Activated naive CD8-positive, alpha-beta T cell treated with anti-CD3 and anti-CD28 coated beads, Interleukin-2, amount 10 ng/mL, durations not matched to agents 7 days and 5 days (primary cell): ENCODE results near the gene RUVBL1. TPM values are rescaled to one million over a fixed set of nuclear protein-coding genes. Genes with fewer than 3 reads are reported as not detected.

Experiments
- ATAC-seq: fragments of 150-1000 bp; cut with Tn5 transposase; one replicate; pipeline ENCODE4 v1.10.0; 2021; ENCODE audit warnings: low read depth, moderate library complexity
- POLR2A ChIA-PET: fragments of 350-600 bp; sonication (Branson Sonifier 250); formaldehyde crosslinking; loops from one replicate; lab custom pipeline; 2021; ENCODE audit warnings: antibody characterized with exemption; lab: Charles Lee
- DNase-seq: peaks from one replicate; pipeline ENCODE4 v3.0.0; 2021
- H3K27ac Mint-ChIP-seq: one replicate; pipeline ENCODE4 v1.8.0; 2022; ENCODE audit warnings: mild to moderate bottlenecking, mixed read lengths
- H3K27me3 Mint-ChIP-seq: one replicate; pipeline ENCODE4 v1.8.0; 2022; ENCODE audit warnings: mild to moderate bottlenecking, moderate library complexity, mixed read lengths
- H3K36me3 Mint-ChIP-seq: one replicate; pipeline ENCODE4 v1.8.0; 2021; ENCODE audit warnings: mild to moderate bottlenecking, mixed read lengths
- H3K4me1 Mint-ChIP-seq: one replicate; pipeline ENCODE4 v1.8.0; 2021; ENCODE audit warnings: mixed read lengths
- H3K4me3 Mint-ChIP-seq: one replicate; pipeline ENCODE4 v1.8.0; 2022; ENCODE audit warnings: mild to moderate bottlenecking, moderate library complexity, mixed read lengths
- H3K9me3 Mint-ChIP-seq: one replicate; pipeline ENCODE4 v1.8.0; 2021; ENCODE audit warnings: mixed read lengths
- total RNA-seq, 2 experiments: library from RNA; stranded (reverse); gene quantifications; one replicate each; pipeline ENCODE4 v1.2.3, GENCODE V29; 2021

Gene RUVBL1
- total RNA-seq, 2 experiments from 2014 or later: 37.0 to 37.2 TPM

- H3K27ac Mint-ChIP-seq: no peak overlapping the region
- peaks cover 10% of the 10 kb centered on the region for H3K36me3 Mint-ChIP-seq
- H3K4me3 Mint-ChIP-seq: no peak overlapping the region
- DNase-seq: no peak
- ATAC-seq: no peak
- POLR2A ChIA-PET: no interaction called here
- H3K4me1 Mint-ChIP-seq: peaks cover 2% of the 10 kb centered on the region
- H3K27me3 Mint-ChIP-seq: no peaks in the 10 kb centered on the region
- H3K9me3 Mint-ChIP-seq: no peaks in the 10 kb centered on the region
Measured at GRCh38 chr3:128089135-128089534, 34.5 kb downstream of the RUVBL1 start.

GRCh38 chr3:128084675-128085021 lies 39.0 kb downstream of the RUVBL1 start:
- Mint-ChIP-seq H3K4me1 (peaks cover 2% of the 10 kb centered on the region), H3K36me3 (peaks cover 3% of the 10 kb centered on the region), H3K9me3 (no peaks in the 10 kb centered on the region), H3K4me3 (no peak overlapping the region), H3K27ac (no peak overlapping the region), H3K27me3 (no peaks in the 10 kb centered on the region)
- POLR2A ChIA-PET: no interaction called here
- DNase-seq (no peak), ATAC-seq (no peak)

GRCh38 chr3:128083980-128084674 lies 39.5 kb downstream of the RUVBL1 start:
- Mint-ChIP-seq H3K27me3 (no peaks in the 10 kb centered on the region), H3K9me3 (no peaks in the 10 kb centered on the region), H3K4me1 (peaks cover 2% of the 10 kb centered on the region), H3K36me3 (peaks cover 3% of the 10 kb centered on the region), H3K27ac (no peak overlapping the region), H3K4me3 (no peak overlapping the region)
- DNase-seq (no peak), ATAC-seq (no peak)
- POLR2A ChIA-PET: no interaction called here

- ATAC-seq: no peak
- Mint-ChIP-seq H3K36me3 (peaks cover 3% of the 10 kb centered on the region), H3K27me3 (no peaks in the 10 kb centered on the region), H3K27ac (no peak overlapping the region), H3K4me3 (no peak overlapping the region), H3K9me3 (no peaks in the 10 kb centered on the region), H3K4me1 (peaks cover 2% of the 10 kb centered on the region)
- POLR2A ChIA-PET: no interaction called here
- no peak for DNase-seq
Measured at GRCh38 chr3:128083396-128083795, 40.2 kb downstream of the RUVBL1 start.

- H3K27ac Mint-ChIP-seq: no peak overlapping the region
- H3K36me3 Mint-ChIP-seq: peaks cover 3% of the 10 kb centered on the region
- peaks cover 2% of the 10 kb centered on the region for H3K4me1 Mint-ChIP-seq
- no peaks in the 10 kb centered on the region for H3K27me3 Mint-ChIP-seq
- POLR2A ChIA-PET: no interaction called here
- H3K4me3 Mint-ChIP-seq: no peak overlapping the region
- no peak for ATAC-seq
- no peaks in the 10 kb centered on the region for H3K9me3 Mint-ChIP-seq
- DNase-seq: no peak
Measured at GRCh38 chr3:128082546-128082945, 41.1 kb downstream of the RUVBL1 start.

GRCh38 chr3:128081846-128082245 lies 41.8 kb downstream of the RUVBL1 start:
- no peaks in the 10 kb centered on the region for H3K27me3 Mint-ChIP-seq
- DNase-seq (no peak), ATAC-seq (no peak)
- no peak overlapping the region for H3K27ac Mint-ChIP-seq
- no peaks in the 10 kb centered on the region for H3K9me3 Mint-ChIP-seq
- H3K4me3 Mint-ChIP-seq: no peak overlapping the region
- peaks cover 3% of the 10 kb centered on the region for H3K36me3 Mint-ChIP-seq
- POLR2A ChIA-PET: no interaction called here
- peaks cover 2% of the 10 kb centered on the region for H3K4me1 Mint-ChIP-seq

GRCh38 chr3:128081226-128081625 lies 42.4 kb downstream of the RUVBL1 start:
- H3K4me1 Mint-ChIP-seq: peaks cover 2% of the 10 kb centered on the region
- no peaks in the 10 kb centered on the region for H3K9me3 Mint-ChIP-seq
- peaks cover 3% of the 10 kb centered on the region for H3K36me3 Mint-ChIP-seq
- ATAC-seq: no peak
- POLR2A ChIA-PET: no interaction called here
- H3K4me3 Mint-ChIP-seq: no peak overlapping the region
- no peaks in the 10 kb centered on the region for H3K27me3 Mint-ChIP-seq
- H3K27ac Mint-ChIP-seq: no peak overlapping the region
- no peak for DNase-seq

GRCh38 chr3:128080323-128081080 lies 43.1 kb downstream of the RUVBL1 start:
- H3K36me3 Mint-ChIP-seq: peaks cover 3% of the 10 kb centered on the region
- DNase-seq: no peak
- no peak for ATAC-seq
- no peak overlapping the region for H3K27ac Mint-ChIP-seq
- H3K9me3 Mint-ChIP-seq: no peaks in the 10 kb centered on the region
- H3K4me3 Mint-ChIP-seq: no peak overlapping the region
- POLR2A ChIA-PET: no interaction called here
- peaks cover 2% of the 10 kb centered on the region for H3K4me1 Mint-ChIP-seq
- H3K27me3 Mint-ChIP-seq: no peaks in the 10 kb centered on the region

GRCh38 chr3:128079823-128080222 lies 43.8 kb downstream of the RUVBL1 start:
- Mint-ChIP-seq H3K27ac (no peak overlapping the region), H3K4me1 (peaks cover 2% of the 10 kb centered on the region), H3K9me3 (no peaks in the 10 kb centered on the region), H3K36me3 (peaks cover 2% of the 10 kb centered on the region), H3K27me3 (no peaks in the 10 kb centered on the region), H3K4me3 (no peak overlapping the region)
- DNase-seq (no peak), ATAC-seq (no peak)
- POLR2A ChIA-PET: no interaction called here

GRCh38 chr3:128078875-128079274 lies 44.7 kb downstream of the RUVBL1 start:
- H3K27me3 Mint-ChIP-seq: no peaks in the 10 kb centered on the region
- DNase-seq (no peak), ATAC-seq (no peak)
- H3K27ac Mint-ChIP-seq: no peak overlapping the region
- H3K36me3 Mint-ChIP-seq: no peaks in the 10 kb centered on the region
- H3K4me1 Mint-ChIP-seq: peaks cover 2% of the 10 kb centered on the region
- H3K9me3 Mint-ChIP-seq: no peaks in the 10 kb centered on the region
- POLR2A ChIA-PET: no interaction called here
- no peak overlapping the region for H3K4me3 Mint-ChIP-seq

GRCh38 chr3:128078322-128078721 lies 45.3 kb downstream of the RUVBL1 start:
- Mint-ChIP-seq H3K36me3 (no peaks in the 10 kb centered on the region), H3K4me1 (peaks cover 2% of the 10 kb centered on the region), H3K27ac (no peak overlapping the region), H3K27me3 (no peaks in the 10 kb centered on the region), H3K9me3 (no peaks in the 10 kb centered on the region), H3K4me3 (no peak overlapping the region)
- DNase-seq (no peak), ATAC-seq (no peak)
- POLR2A ChIA-PET: no interaction called here

GRCh38 chr3:128077665-128078064 lies 45.9 kb downstream of the RUVBL1 start:
- no peak overlapping the region for H3K4me3 Mint-ChIP-seq

GRCh38 chr3:128077202-128077624 lies 46.4 kb downstream of the RUVBL1 start:
- H3K4me3 Mint-ChIP-seq: no peak overlapping the region
- no peak for ATAC-seq
- POLR2A ChIA-PET: no interaction called here

More at GRCh38 chr3:128077665-128078064, 45.9 kb downstream of the RUVBL1 start:
- DNase-seq: no peak
- Mint-ChIP-seq H3K36me3 (no peaks in the 10 kb centered on the region), H3K27me3 (no peaks in the 10 kb centered on the region), H3K4me1 (peaks cover 2% of the 10 kb centered on the region), H3K9me3 (no peaks in the 10 kb centered on the region), H3K27ac (no peak overlapping the region)
- ATAC-seq: no peak
- POLR2A ChIA-PET: no interaction called here

More at GRCh38 chr3:128077202-128077624, 46.4 kb downstream of the RUVBL1 start:
- Mint-ChIP-seq H3K27me3 (no peaks in the 10 kb centered on the region), H3K9me3 (no peaks in the 10 kb centered on the region), H3K36me3 (no peaks in the 10 kb centered on the region), H3K27ac (no peak overlapping the region), H3K4me1 (peaks cover 2% of the 10 kb centered on the region)
- DNase-seq: no peak
